Caco-2 (cell line): ENCODE results near the gene DCTPP1. TPM values are rescaled to one million over a fixed set of nuclear protein-coding genes. Genes with fewer than 3 reads are reported as not detected.

ENCODE experiments used
- BruUV-seq: library from RNA; stranded (reverse); fragments of 400-500 nt; replicated peaks from 2 replicates; lab custom pipeline; 2021; lab: Mats Ljungman, UMichigan
- CTCF ChIA-PET: fragments of 300-600 bp; sonication (Branson Sonifier 250); formaldehyde crosslinking; loops from one replicate; lab custom pipeline; 2022; ENCODE audit warnings: antibody characterized with exemption; lab: Charles Lee
- POLR2A ChIA-PET: fragments of 300-600 bp; sonication (Branson Sonifier 250); formaldehyde crosslinking; loops from one replicate; lab custom pipeline; 2022; ENCODE audit warnings: antibody characterized with exemption; lab: Charles Lee
- DNase-seq, 2 experiments: peaks; one replicate each; pipeline versions ENCODE4 v3.0.0 to v3.0.0-alpha.2; 2020 to 2022
- H3K27me3 ChIP-seq: replicated peaks from 2 replicates; pipeline ENCODE4 v1.6.0; 2011; ENCODE audit warnings: low read length; ENCODE audit not compliant: control insufficient read depth, insufficient read depth
- H3K36me3 ChIP-seq: 2 replicates; pipeline ENCODE4 v1.5.1; 2011; ENCODE audit warnings: low read length; ENCODE audit not compliant: control insufficient read depth, insufficient read depth
- H3K4me1 ChIP-seq: fragments of 250-450 bp; sonication (Bioruptor Pico); 2 replicates; pipeline ENCODE4 v1.5.1; 2020; ENCODE audit warnings: mild to moderate bottlenecking
- H3K4me3 ChIP-seq: 2 replicates; pipeline ENCODE4 v1.5.1; 2011; ENCODE audit warnings: low read depth, mild to moderate bottlenecking, control low read depth, low read length
- H3K9me3 ChIP-seq: fragments of 250-450 bp; sonication (Bioruptor Pico); 2 replicates; pipeline ENCODE4 v1.5.1; 2020; ENCODE audit warnings: mild to moderate bottlenecking, moderate library complexity
- H3K27ac Mint-ChIP-seq: one replicate; pipeline ENCODE4 v1.8.0; 2022; ENCODE audit warnings: mixed read lengths; ENCODE audit not compliant: unreplicated experiment
- H3K27me3 Mint-ChIP-seq: one replicate; pipeline ENCODE4 v1.8.0; 2022; ENCODE audit warnings: mixed read lengths; ENCODE audit not compliant: insufficient read depth, unreplicated experiment
- H3K36me3 Mint-ChIP-seq: one replicate; pipeline ENCODE4 v1.8.0; 2022; ENCODE audit warnings: mild to moderate bottlenecking, mixed read lengths; ENCODE audit not compliant: insufficient read depth, unreplicated experiment
- H3K4me1 Mint-ChIP-seq: one replicate; pipeline ENCODE4 v1.8.0; 2022; ENCODE audit warnings: low read depth, mixed read lengths; ENCODE audit not compliant: unreplicated experiment
- H3K4me3 Mint-ChIP-seq: one replicate; pipeline ENCODE4 v1.8.0; 2022; ENCODE audit warnings: mild to moderate bottlenecking, moderate library complexity, mixed read lengths; ENCODE audit not compliant: unreplicated experiment
- H3K9me3 Mint-ChIP-seq: one replicate; pipeline ENCODE4 v1.8.0; 2022; ENCODE audit warnings: mixed read lengths; ENCODE audit not compliant: unreplicated experiment
- intact Hi-C: fragments of 100-400 bp; cut with micrococcal nuclease; formaldehyde crosslinking; loops from one replicate; pipeline ENCODE4 v1.10.0; 2022; ENCODE audit not compliant: unreplicated experiment
- total RNA-seq: library from RNA; stranded (reverse); gene quantifications from 2 replicates; pipeline ENCODE4 v1.2.3, GENCODE V29; 2022
- TF ChIP-seq, protein P1 (sequence below), 2 experiments: fragments of 200-600 bp in 1 of 2; IDR thresholded peaks; 1 replicate in 1 of 2; 2 replicates in 1 of 2; pipeline versions ENCODE4 v1.5.1 to v1.8.0; 2011 to 2022; ENCODE audit warnings: antibody characterized with exemption in 1 of 2, control low read depth in 1 of 2, inconsistent platforms in 1 of 2, low read depth in 1 of 2, low read length in 1 of 2, mild to moderate bottlenecking in 1 of 2, moderate library complexity in 1 of 2; ENCODE audit not compliant: insufficient read depth in 1 of 2, severe bottlenecking in 1 of 2, unreplicated experiment in 1 of 2

The DCTPP1 gene
- total RNA-seq, 1 experiment from 2014 or later: 51.1 TPM

DNA sequence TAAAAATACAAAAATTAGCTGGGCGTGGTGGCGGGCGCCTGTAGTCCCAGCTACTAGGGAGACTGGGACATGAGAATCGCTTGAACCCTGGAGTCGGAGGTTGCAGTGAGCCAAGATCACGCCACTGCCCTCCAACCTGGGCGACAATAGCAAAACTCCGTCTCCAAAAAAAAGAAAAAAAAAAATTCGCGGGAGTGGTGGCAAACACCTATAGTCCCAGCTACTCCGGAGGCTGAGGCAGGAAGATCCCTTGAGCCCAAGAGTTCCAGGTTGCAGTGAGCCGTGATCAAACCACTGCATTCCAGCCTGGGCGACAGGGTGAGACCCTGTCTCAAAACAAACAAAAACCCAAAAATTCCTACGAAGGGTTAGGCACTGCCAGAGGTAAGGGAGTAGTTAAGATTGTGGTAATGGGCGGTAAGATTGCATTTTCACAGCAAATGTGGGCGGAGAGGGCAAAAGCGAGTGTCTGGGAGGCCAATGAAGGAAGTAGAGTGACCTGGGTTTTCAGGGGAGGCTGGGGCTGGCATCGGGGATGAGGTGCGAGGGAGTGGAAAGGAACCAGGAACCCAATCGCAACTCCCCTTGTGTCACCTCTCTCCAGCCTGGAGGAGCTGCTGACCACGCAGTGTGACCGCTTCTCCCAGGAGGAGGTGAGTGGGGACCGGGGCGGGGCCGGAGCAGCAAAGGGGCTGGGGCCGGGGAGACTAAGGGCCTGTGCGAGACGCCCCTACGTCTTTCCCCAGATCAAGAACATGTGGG, 52.6 kb downstream of the DCTPP1 start:
- ChIA-PET CTCF (interaction anchor here (0.6 to 1.4 kb wide), 3 partner anchors 18 to 265 kb away, joined by 3 to 7 read pairs (median 3); partner anchors contain the start of gene ZNF48), POLR2A (interaction anchor here (0.6 to 1.1 kb wide), 3 partner anchors 22 to 428 kb away, joined by 4 to 6 read pairs (median 6); partner anchors contain the start of gene CD2BP2)
- Mint-ChIP-seq H3K4me3 (peak overlapping the region; percentile 87), H3K27ac (peak overlapping the region; percentile 98), H3K36me3 (peaks cover 26% of the 10 kb centered on the region), H3K4me1 (peaks cover 19% of the 10 kb centered on the region), H3K27me3 (no peaks in the 10 kb centered on the region), H3K9me3 (no peaks in the 10 kb centered on the region)
- Histone ChIP-seq H3K36me3 (no peaks in the 10 kb centered on the region), H3K27me3 (no peaks in the 10 kb centered on the region), H3K4me3 (peak overlapping the region; percentile 79), H3K4me1 (peaks cover 18% of the 10 kb centered on the region), H3K9me3 (no peaks in the 10 kb centered on the region)
- TF ChIP-seq, protein P1, sequence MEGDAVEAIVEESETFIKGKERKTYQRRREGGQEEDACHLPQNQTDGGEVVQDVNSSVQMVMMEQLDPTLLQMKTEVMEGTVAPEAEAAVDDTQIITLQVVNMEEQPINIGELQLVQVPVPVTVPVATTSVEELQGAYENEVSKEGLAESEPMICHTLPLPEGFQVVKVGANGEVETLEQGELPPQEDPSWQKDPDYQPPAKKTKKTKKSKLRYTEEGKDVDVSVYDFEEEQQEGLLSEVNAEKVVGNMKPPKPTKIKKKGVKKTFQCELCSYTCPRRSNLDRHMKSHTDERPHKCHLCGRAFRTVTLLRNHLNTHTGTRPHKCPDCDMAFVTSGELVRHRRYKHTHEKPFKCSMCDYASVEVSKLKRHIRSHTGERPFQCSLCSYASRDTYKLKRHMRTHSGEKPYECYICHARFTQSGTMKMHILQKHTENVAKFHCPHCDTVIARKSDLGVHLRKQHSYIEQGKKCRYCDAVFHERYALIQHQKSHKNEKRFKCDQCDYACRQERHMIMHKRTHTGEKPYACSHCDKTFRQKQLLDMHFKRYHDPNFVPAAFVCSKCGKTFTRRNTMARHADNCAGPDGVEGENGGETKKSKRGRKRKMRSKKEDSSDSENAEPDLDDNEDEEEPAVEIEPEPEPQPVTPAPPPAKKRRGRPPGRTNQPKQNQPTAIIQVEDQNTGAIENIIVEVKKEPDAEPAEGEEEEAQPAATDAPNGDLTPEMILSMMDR (IDR thresholded peaks at IDR 0.05; ENCODE audit: insufficient read depth in 1 of 2, low read depth in 1 of 2, low read length in 1 of 2, severe bottlenecking in 1 of 2, unreplicated experiment in 1 of 2): no peak
- no peak for DNase-seq
- intact Hi-C loops: no loop called here
- BruUV-seq: TSS peak; percentile 89

DNA sequence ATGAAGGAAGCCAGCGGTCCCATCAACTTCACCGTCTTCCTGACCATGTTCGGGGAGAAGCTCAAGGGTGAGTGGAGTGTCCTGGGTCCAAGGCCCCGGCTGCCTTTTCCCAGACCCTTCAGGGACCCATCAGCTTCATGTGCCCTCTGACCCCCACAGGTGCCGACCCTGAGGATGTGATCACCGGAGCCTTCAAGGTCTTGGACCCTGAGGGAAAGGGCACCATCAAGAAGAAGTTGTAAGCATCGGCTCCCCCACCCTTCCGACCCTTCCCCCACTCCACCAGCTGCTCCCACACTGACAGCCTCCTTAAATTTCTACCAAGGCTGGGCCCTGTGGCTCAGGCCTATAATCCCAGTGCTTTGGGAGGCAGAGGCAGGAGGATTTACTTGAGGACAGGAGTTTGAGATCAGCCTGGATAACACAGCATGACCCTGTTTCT, 53.3 kb downstream of the DCTPP1 start:
- intact Hi-C loops: no loop called here
- peaks cover 26% of the 10 kb centered on the region for H3K4me1 Mint-ChIP-seq
- Histone ChIP-seq H3K4me1 (peaks cover 22% of the 10 kb centered on the region), H3K36me3 (no peaks in the 10 kb centered on the region), H3K4me3 (peak overlapping the region; percentile 15; the same call in 1 of the 2 replicates), H3K27me3 (no peaks in the 10 kb centered on the region), H3K9me3 (no peaks in the 10 kb centered on the region)
- BruUV-seq: no TSS peak
- H3K27ac Mint-ChIP-seq: no peak overlapping the region
- no peaks in the 10 kb centered on the region for H3K9me3 Mint-ChIP-seq
- H3K27me3 Mint-ChIP-seq: no peaks in the 10 kb centered on the region
- TF ChIP-seq, protein P1 (IDR thresholded peaks at IDR 0.05; ENCODE audit: insufficient read depth in 1 of 2, low read depth in 1 of 2, low read length in 1 of 2, severe bottlenecking in 1 of 2, unreplicated experiment in 1 of 2): no peak
- no peak for DNase-seq
- no peak overlapping the region for H3K4me3 Mint-ChIP-seq
- ChIA-PET CTCF (no interaction called here), POLR2A (interaction anchor here (1.1 kb wide), 1 partner anchor 21 kb away, joined by 4 read pairs; the partner anchor contains the start of gene CD2BP2)
- H3K36me3 Mint-ChIP-seq: peaks cover 24% of the 10 kb centered on the region

DNA sequence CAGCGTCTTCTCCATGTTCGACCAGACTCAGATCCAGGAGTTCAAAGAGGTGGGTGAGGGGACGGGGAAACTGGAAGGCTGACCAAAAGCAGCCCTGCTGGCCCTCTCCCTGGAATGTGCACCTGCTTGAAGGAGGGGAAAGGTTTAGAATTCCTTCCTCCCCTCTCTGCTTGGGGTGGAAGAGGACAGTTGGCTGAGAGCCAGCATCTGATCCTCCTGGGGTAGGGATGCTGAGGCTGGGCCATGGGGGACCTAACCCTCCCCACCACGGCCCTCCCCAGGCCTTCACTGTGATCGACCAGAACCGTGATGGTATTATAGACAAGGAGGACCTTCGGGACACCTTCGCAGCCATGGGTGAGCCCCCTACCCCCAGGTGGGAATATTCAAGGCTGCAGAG, 54.0 kb downstream of the DCTPP1 start:
- Mint-ChIP-seq H3K4me3 (no peak overlapping the region), H3K36me3 (peaks cover 20% of the 10 kb centered on the region), H3K27ac (peak overlapping the region; percentile 57), H3K4me1 (peaks cover 30% of the 10 kb centered on the region), H3K9me3 (no peaks in the 10 kb centered on the region), H3K27me3 (no peaks in the 10 kb centered on the region)
- TF ChIP-seq, protein P1 (IDR thresholded peaks at IDR 0.05; ENCODE audit: insufficient read depth in 1 of 2, low read depth in 1 of 2, low read length in 1 of 2, severe bottlenecking in 1 of 2, unreplicated experiment in 1 of 2): no peak
- Histone ChIP-seq H3K9me3 (no peaks in the 10 kb centered on the region), H3K4me1 (peaks cover 26% of the 10 kb centered on the region), H3K4me3 (no peak overlapping the region), H3K27me3 (no peaks in the 10 kb centered on the region), H3K36me3 (no peaks in the 10 kb centered on the region)
- no peak for DNase-seq
- intact Hi-C loops: no loop called here
- no TSS peak for BruUV-seq
- ChIA-PET POLR2A (interaction anchor here (0.6 to 1.1 kb wide), 2 partner anchors 21 to 1416 kb away, joined by 4 to 15 read pairs; partner anchors contain the start of gene CD2BP2), CTCF (no interaction called here)
